Natural killer cell (primary cell): ENCODE measurements around the gene P2RX6. TPM values are rescaled to one million over a fixed set of nuclear protein-coding genes. Genes with fewer than 3 reads are reported as not detected.
A peak's percentile ranks its signal among the peaks of the same experiment; 100 is the strongest.

Experiments
- ATAC-seq, 3 donors: fragments of 150-1000 bp in 2 of 3; fragments of 200-7000 bp in 1 of 3; cut with Tn5 transposase; 1 replicate in 1 of 3; 2 replicates in 2 of 3; pipeline ENCODE4 v1.10.0; 2021; ENCODE audit warnings: mild to moderate bottlenecking in 2 of 3, moderate library complexity in 2 of 3
- DNase-seq, 2 donors: peaks; one replicate each; pipeline versions ENCODE4 v3.0.0 to v3.0.0-alpha.2; 2013 to 2021; ENCODE audit warnings: mixed read lengths in 1 of 2
- H3K27ac ChIP-seq: one replicate; pipeline ENCODE4 v1.5.1; 2013; ENCODE audit warnings: mild to moderate bottlenecking, low read length
- H3K27me3 ChIP-seq: one replicate; pipeline ENCODE4 v1.6.1; 2013; ENCODE audit warnings: low read length; ENCODE audit not compliant: control insufficient read depth, insufficient read depth
- H3K36me3 ChIP-seq: one replicate; pipeline ENCODE4 v1.6.1; 2013; ENCODE audit warnings: low read length; ENCODE audit not compliant: control insufficient read depth, insufficient read depth
- H3K4me1 ChIP-seq: one replicate; pipeline ENCODE4 v1.6.1; 2013; ENCODE audit warnings: low read length; ENCODE audit not compliant: control insufficient read depth, insufficient read depth
- H3K4me3 ChIP-seq: one replicate; pipeline ENCODE4 v1.5.1; 2013; ENCODE audit warnings: low read length
- H3K9me3 ChIP-seq: one replicate; pipeline ENCODE4 v1.6.1; 2013; ENCODE audit warnings: low read length; ENCODE audit not compliant: control insufficient read depth, insufficient read depth
- H3K27ac Mint-ChIP-seq, 2 donors: one replicate each; pipeline ENCODE4 v1.8.0; 2022; ENCODE audit warnings: mild to moderate bottlenecking in 2 of 2, mixed read lengths in 2 of 2, moderate library complexity in 1 of 2
- H3K27me3 Mint-ChIP-seq, 2 donors: one replicate each; pipeline ENCODE4 v1.8.0; 2022; ENCODE audit warnings: low read depth in 2 of 2, mixed read lengths in 2 of 2
- H3K36me3 Mint-ChIP-seq: one replicate; pipeline ENCODE4 v1.8.0; 2022; ENCODE audit warnings: mixed read lengths
- H3K4me1 Mint-ChIP-seq, 2 donors: one replicate each; pipeline ENCODE4 v1.8.0; 2022; ENCODE audit warnings: mixed read lengths in 2 of 2
- H3K4me3 Mint-ChIP-seq: one replicate; pipeline ENCODE4 v1.8.0; 2022; ENCODE audit warnings: mild to moderate bottlenecking, moderate library complexity, mixed read lengths
- H3K9me3 Mint-ChIP-seq, 2 donors: one replicate each; pipeline ENCODE4 v1.8.0; 2022; ENCODE audit warnings: mixed read lengths in 2 of 2
- WGBS: methylation state at CpG from one replicate; pipeline ENCODE4 v1.1.7; 2013; ENCODE audit warnings: missing lambda C conversion rate; ENCODE audit not compliant: insufficient coverage; 5-methylcytosine and 5-hydroxymethylcytosine counted together
- intact Hi-C: fragments of 100-400 bp; cut with micrococcal nuclease; formaldehyde crosslinking; loops from one replicate; pipeline ENCODE4 v1.14.2; 2022
- total RNA-seq, 4 donors: library from RNA; stranded (reverse); fragments of 120-200 nt in 1 of 4; gene quantifications; one replicate each; pipeline versions ENCODE4 v1.2.3 to v1.2.4, GENCODE V29; 2013 to 2022
- TF ChIP-seq, protein P1 (sequence below): fragments of 200-600 bp; IDR thresholded peaks from one replicate; pipeline ENCODE4 v1.8.0; 2022; ENCODE audit warnings: antibody characterized with exemption

P2RX6 gene
- total RNA-seq, 3 donors from 2014 or later (not counting 1 experiment from before 2014, with no cell fraction given), result 0.14 to 0.93 (median 0.18) TPM

DNA sequence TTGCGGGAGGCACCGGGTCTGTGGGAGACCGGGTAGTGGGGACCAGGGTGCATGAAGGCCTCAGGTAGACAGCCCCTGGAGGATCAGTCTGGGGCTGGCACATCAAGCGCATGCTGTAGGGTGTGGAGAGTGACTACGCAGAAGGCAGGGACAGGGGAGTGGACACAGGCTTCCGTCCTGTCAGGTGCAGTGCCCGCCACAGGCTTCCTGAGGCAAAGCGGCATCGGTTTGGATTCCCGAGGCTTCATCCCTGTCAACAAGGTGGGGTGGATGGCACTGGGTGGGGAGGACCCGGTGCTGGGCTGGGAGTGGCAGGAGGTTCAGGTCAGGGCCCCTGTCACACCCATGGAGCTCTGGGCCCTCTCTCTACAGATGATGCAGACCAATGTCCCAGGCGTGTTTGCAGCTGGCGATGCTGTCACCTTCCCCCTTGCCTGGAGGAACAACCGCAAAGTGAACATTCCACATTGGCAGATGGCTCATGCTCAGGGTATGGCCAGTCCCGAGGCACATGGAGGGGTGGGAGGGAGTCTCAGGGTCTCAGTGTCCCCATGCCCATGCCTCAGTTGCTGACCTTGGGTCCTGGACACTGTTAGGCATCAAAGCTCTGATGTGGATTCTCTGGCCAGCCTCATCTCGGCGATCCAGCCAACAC is 37.3 kb upstream of the P2RX6 start:
- TF ChIP-seq, protein P1, sequence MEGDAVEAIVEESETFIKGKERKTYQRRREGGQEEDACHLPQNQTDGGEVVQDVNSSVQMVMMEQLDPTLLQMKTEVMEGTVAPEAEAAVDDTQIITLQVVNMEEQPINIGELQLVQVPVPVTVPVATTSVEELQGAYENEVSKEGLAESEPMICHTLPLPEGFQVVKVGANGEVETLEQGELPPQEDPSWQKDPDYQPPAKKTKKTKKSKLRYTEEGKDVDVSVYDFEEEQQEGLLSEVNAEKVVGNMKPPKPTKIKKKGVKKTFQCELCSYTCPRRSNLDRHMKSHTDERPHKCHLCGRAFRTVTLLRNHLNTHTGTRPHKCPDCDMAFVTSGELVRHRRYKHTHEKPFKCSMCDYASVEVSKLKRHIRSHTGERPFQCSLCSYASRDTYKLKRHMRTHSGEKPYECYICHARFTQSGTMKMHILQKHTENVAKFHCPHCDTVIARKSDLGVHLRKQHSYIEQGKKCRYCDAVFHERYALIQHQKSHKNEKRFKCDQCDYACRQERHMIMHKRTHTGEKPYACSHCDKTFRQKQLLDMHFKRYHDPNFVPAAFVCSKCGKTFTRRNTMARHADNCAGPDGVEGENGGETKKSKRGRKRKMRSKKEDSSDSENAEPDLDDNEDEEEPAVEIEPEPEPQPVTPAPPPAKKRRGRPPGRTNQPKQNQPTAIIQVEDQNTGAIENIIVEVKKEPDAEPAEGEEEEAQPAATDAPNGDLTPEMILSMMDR, result no peak
- Histone ChIP-seq H3K36me3 (no peaks in the 10 kb centered on the region), H3K4me1 (peaks cover 33% of the 10 kb centered on the region), H3K27me3 (no peaks in the 10 kb centered on the region), H3K9me3 (peaks cover 6% of the 10 kb centered on the region), H3K27ac (no peak overlapping the region), H3K4me3 (no peak overlapping the region)
- no peak overlapping the region for H3K27ac Mint-ChIP-seq
- intact Hi-C loops, result no loop called here
- H3K27me3 Mint-ChIP-seq, result no peaks in the 10 kb centered on the region
- H3K4me3 Mint-ChIP-seq, result no peak overlapping the region
- DNase-seq, result no peak
- no peaks in the 10 kb centered on the region for H3K36me3 Mint-ChIP-seq
- 92% methylated on average over 17 of the region's 17 CpGs for WGBS
- H3K4me1 Mint-ChIP-seq, result peaks cover 17 to 36% of the 10 kb centered on the region in 2 donors
- peaks cover 2 to 3% of the 10 kb centered on the region in 2 donors for H3K9me3 Mint-ChIP-seq
- ATAC-seq, result no peak

DNA sequence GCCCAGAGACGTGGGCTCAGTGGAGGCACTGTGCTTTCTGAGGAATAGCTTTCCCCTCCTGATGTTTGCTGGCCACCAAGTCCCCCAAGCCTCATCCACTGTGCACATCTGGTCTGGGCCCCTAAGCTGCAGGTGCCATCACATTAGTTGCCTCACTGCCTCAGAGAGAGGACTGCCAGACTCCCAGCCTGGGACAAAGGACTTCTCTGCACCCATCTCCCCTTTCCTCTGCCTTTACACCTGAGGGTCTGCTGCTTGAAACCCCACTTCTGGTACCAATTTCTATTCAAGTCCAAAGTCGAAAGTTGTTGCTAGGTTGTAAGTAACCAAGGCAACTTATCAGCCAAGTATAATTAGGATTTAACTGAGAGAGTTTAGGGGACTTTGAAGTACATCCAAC is 36.5 kb upstream of the P2RX6 start:
- Mint-ChIP-seq H3K4me3 (no peak overlapping the region), H3K36me3 (no peaks in the 10 kb centered on the region), H3K9me3 (peaks cover 2 to 3% of the 10 kb centered on the region in 2 donors), H3K27ac (peak overlapping the region in 1 of 2 donors; percentile 84), H3K4me1 (peaks cover 19 to 40% of the 10 kb centered on the region in 2 donors), H3K27me3 (no peaks in the 10 kb centered on the region)
- DNase-seq, result no peak
- intact Hi-C loops, result no loop called here
- Histone ChIP-seq H3K27me3 (no peaks in the 10 kb centered on the region), H3K27ac (no peak overlapping the region), H3K4me3 (no peak overlapping the region), H3K4me1 (peaks cover 32% of the 10 kb centered on the region), H3K36me3 (no peaks in the 10 kb centered on the region), H3K9me3 (peaks cover 6% of the 10 kb centered on the region)
- 90% methylated on average over 2 of the region's 2 CpGs for WGBS
- TF ChIP-seq, protein P1, result no peak
- no peak for ATAC-seq

DNA sequence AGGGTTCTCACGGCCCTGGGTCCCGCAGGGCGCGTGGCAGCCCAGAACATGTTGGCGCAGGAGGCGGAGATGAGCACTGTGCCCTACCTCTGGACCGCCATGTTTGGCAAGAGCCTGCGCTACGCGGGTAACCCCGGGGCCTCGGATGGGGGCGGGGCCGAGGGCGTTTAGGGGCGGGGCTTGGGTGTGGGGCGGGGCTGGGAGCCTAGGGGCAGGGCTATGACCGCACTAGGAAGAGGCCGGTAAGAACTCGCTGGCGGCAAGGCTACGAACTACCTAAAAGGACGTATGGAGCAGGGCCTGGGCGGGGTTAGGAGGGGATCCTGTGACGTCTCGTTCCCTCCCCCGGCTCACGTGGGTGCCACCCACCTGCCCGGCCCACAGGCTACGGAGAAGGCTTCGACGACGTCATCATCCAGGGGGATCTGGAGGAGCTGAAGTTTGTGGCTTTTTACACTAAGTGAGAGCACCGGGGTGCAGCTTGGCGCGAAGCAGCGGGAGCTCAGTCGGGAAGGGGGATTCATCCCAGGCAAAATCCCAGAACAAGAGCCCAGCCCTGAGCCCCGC is 35.6 kb upstream of the P2RX6 start:
- H3K9me3 ChIP-seq, result peaks cover 6% of the 10 kb centered on the region
- 21% methylated on average over 39 of the region's 39 CpGs for WGBS
- peak overlapping the region; percentile 84 for H3K4me3 Mint-ChIP-seq
- no peaks in the 10 kb centered on the region for H3K36me3 ChIP-seq
- H3K4me1 Mint-ChIP-seq, result peaks cover 27 to 46% of the 10 kb centered on the region in 2 donors
- no peak overlapping the region for H3K4me3 ChIP-seq
- no peaks in the 10 kb centered on the region for H3K36me3 Mint-ChIP-seq
- TF ChIP-seq, protein P1, result no peak
- peaks cover 2 to 3% of the 10 kb centered on the region in 2 donors for H3K9me3 Mint-ChIP-seq
- DNase-seq (peak; percentile 53 to 80), ATAC-seq (peak; percentile 72 to 82 (median 79))
- no peaks in the 10 kb centered on the region for H3K27me3 Mint-ChIP-seq
- peak overlapping the region; percentile 77 to 84 for H3K27ac Mint-ChIP-seq
- no peak overlapping the region for H3K27ac ChIP-seq
- no peaks in the 10 kb centered on the region for H3K27me3 ChIP-seq
- intact Hi-C loops, result no loop called here
- peaks cover 32% of the 10 kb centered on the region for H3K4me1 ChIP-seq
